HCT116 (cell line): ENCODE measurements around the gene CALN1.

Source experiments
- ATF3 ChIP-seq: IDR thresholded peaks from 2 replicates; pipeline ENCODE4 v1.6.1; 2012
- CBX3 ChIP-seq: IDR thresholded peaks from 2 replicates; pipeline ENCODE4 v1.6.1; 2012; ENCODE audit warnings: low read depth
- CEBPB ChIP-seq: IDR thresholded peaks from 2 replicates; pipeline ENCODE4 v1.6.1; 2012; ENCODE audit warnings: low read depth
- CTCF ChIP-seq, 3 experiments: fragments of 200-600 bp in 1 of 3; sonication (generic) in 1 of 3; IDR thresholded peaks in 2 of 3; conservative IDR thresholded peaks in 1 of 3; 2 replicates each; pipeline ENCODE4 v1.5.1; 2012 to 2017; ENCODE audit warnings: low read depth in 2 of 3, low read length in 2 of 3, antibody characterized with exemption in 1 of 3, borderline replicate concordance in 1 of 3, control low read depth in 1 of 3, mild to moderate bottlenecking in 1 of 3, mixed read lengths in 1 of 3, mixed run types in 1 of 3, moderate library complexity in 1 of 3; ENCODE audit not compliant: insufficient read depth in 1 of 3
- EZH2 ChIP-seq: fragments of 200-600 bp; sonication (generic); IDR thresholded peaks from 2 replicates; pipeline ENCODE4 v1.6.1; 2017; ENCODE audit warnings: antibody characterized with exemption, mixed run types
- EZH2phosphoT487 ChIP-seq: fragments of 200-600 bp; IDR thresholded peaks from 2 replicates; pipeline ENCODE4 v1.6.1; 2018; ENCODE audit warnings: antibody characterized with exemption, borderline replicate concordance
- MAX ChIP-seq: IDR thresholded peaks from 2 replicates; pipeline ENCODE4 v1.6.1; 2012
- POLR2A ChIP-seq: IDR thresholded peaks from 2 replicates; pipeline ENCODE4 v1.7.0; 2011; ENCODE audit warnings: borderline replicate concordance; ENCODE audit not compliant: insufficient read depth, insufficient read length; ENCODE audit errors: extremely low read depth
- POLR2AphosphoS5 ChIP-seq: IDR thresholded peaks from 2 replicates; pipeline ENCODE4 v1.6.1; 2011; ENCODE audit warnings: mild to moderate bottlenecking, low read depth, low read length, moderate library complexity
- RAD21 ChIP-seq: IDR thresholded peaks from 2 replicates; pipeline ENCODE4 v1.6.1; 2012; ENCODE audit warnings: low read depth, mild to moderate bottlenecking
- REST ChIP-seq: IDR thresholded peaks from 2 replicates; pipeline ENCODE4 v1.6.1; 2012; ENCODE audit warnings: low read depth
- SIN3A ChIP-seq: IDR thresholded peaks from 2 replicates; pipeline ENCODE4 v1.6.1; 2012; ENCODE audit warnings: low read depth
- YY1 ChIP-seq: IDR thresholded peaks from 2 replicates; pipeline ENCODE4 v1.6.1; 2011; ENCODE audit warnings: low read length, low read depth, moderate library complexity, mild to moderate bottlenecking; ENCODE audit not compliant: insufficient replicate concordance; ENCODE audit errors: extremely low read depth
- ZBTB33 ChIP-seq: IDR thresholded peaks from 2 replicates; pipeline ENCODE4 v1.6.1; 2011; ENCODE audit warnings: mild to moderate bottlenecking, low read length, moderate library complexity; ENCODE audit not compliant: insufficient replicate concordance; ENCODE audit errors: extremely low read depth

GRCh38 chr7:72170475-72170874 is 241.7 kb downstream of the CALN1 start:
- TF ChIP-seq RAD21 (no peak), CTCF (IDR thresholded peaks at IDR 0.05 in 2 of 3, conservative IDR thresholded peaks at IDR 0.05 in 1 of 3; ENCODE audit: borderline replicate concordance in 1 of 3, insufficient read depth in 1 of 3, low read depth in 2 of 3, low read length in 2 of 3) (no peak), ATF3 (no peak), POLR2AphosphoS5 (no peak), CEBPB (no peak), ZBTB33 (no peak), EZH2 (no peak), POLR2A (no peak), REST (no peak), SIN3A (no peak), EZH2phosphoT487 (no peak), YY1 (no peak), MAX (no peak), CBX3 (no peak)
